H9 (cell line): ENCODE data around the gene URB1. TPM values are rescaled to one million over a fixed set of nuclear protein-coding genes. Genes with fewer than 3 reads are reported as not detected.
A peak's percentile ranks its signal among the peaks of the same experiment; 100 is the strongest.

Source experiments
- DNase-seq: peaks from one replicate; pipeline ENCODE4 v3.0.0-alpha.2; 2017
- H2AFZ ChIP-seq: one replicate; pipeline ENCODE4 v1.6.1; 2013; ENCODE audit warnings: mild to moderate bottlenecking, low read length, control low read depth, moderate library complexity
- H2AK5ac ChIP-seq: 2 replicates; pipeline ENCODE4 v1.6.1; 2013; ENCODE audit warnings: low read length, control low read depth, mixed read lengths; ENCODE audit not compliant: insufficient read length
- H2BK120ac ChIP-seq: one replicate; pipeline ENCODE4 v1.6.1; 2013; ENCODE audit warnings: low read depth, mild to moderate bottlenecking, low read length, control low read depth, inconsistent platforms; ENCODE audit not compliant: poor library complexity, severe bottlenecking
- H2BK12ac ChIP-seq: 2 replicates; pipeline ENCODE4 v1.6.1; 2013; ENCODE audit warnings: low read length, control low read depth, mixed read lengths, low read depth; ENCODE audit not compliant: insufficient read length
- H2BK15ac ChIP-seq: 2 replicates; pipeline ENCODE4 v1.6.1; 2013; ENCODE audit warnings: low read depth, low read length, control low read depth
- H2BK20ac ChIP-seq: one replicate; pipeline ENCODE4 v1.6.1; 2013; ENCODE audit warnings: low read depth, mild to moderate bottlenecking, low read length, control low read depth, inconsistent platforms; ENCODE audit not compliant: poor library complexity, severe bottlenecking
- H2BK5ac ChIP-seq: 2 replicates; pipeline ENCODE4 v1.6.1; 2013; ENCODE audit warnings: low read length, control low read depth, mixed read lengths; ENCODE audit not compliant: insufficient read length
- H3K14ac ChIP-seq: 2 replicates; pipeline ENCODE4 v1.6.1; 2013; ENCODE audit warnings: low read length, control low read depth; ENCODE audit not compliant: insufficient read depth
- H3K18ac ChIP-seq: 2 replicates; pipeline ENCODE4 v1.6.1; 2013; ENCODE audit warnings: low read depth, mild to moderate bottlenecking, mixed read lengths, low read length, control low read depth; ENCODE audit not compliant: insufficient read length
- H3K23ac ChIP-seq: 2 replicates; pipeline ENCODE4 v1.6.1; 2013; ENCODE audit warnings: low read length, control low read depth, mixed read lengths, low read depth; ENCODE audit not compliant: insufficient read length
- H3K23me2 ChIP-seq: 2 replicates; pipeline ENCODE4 v1.6.1; 2013; ENCODE audit warnings: low read depth, mild to moderate bottlenecking, mixed read lengths, low read length, control low read depth; ENCODE audit not compliant: insufficient read length, poor library complexity, severe bottlenecking
- H3K27ac ChIP-seq: 2 replicates; pipeline ENCODE4 v1.5.1; 2013; ENCODE audit warnings: low read length, control low read depth, mixed read lengths, low read depth; ENCODE audit not compliant: insufficient read length
- H3K27me3 ChIP-seq: 2 replicates; pipeline ENCODE4 v1.6.1; 2013; ENCODE audit warnings: low read length, control low read depth, inconsistent platforms; ENCODE audit not compliant: insufficient read depth
- H3K4ac ChIP-seq: 2 replicates; pipeline ENCODE4 v1.6.1; 2013; ENCODE audit warnings: low read depth, mild to moderate bottlenecking, control low read depth, inconsistent platforms, low read length, moderate library complexity
- H3K4me1 ChIP-seq: 2 replicates; pipeline ENCODE4 v1.6.1; 2013; ENCODE audit warnings: low read length, control low read depth, inconsistent platforms; ENCODE audit not compliant: insufficient read depth
- H3K4me2 ChIP-seq: 2 replicates; pipeline ENCODE4 v1.6.1; 2013; ENCODE audit warnings: low read length, control low read depth, mixed read lengths; ENCODE audit not compliant: insufficient read length, insufficient read depth
- H3K56ac ChIP-seq: 2 replicates; pipeline ENCODE4 v1.6.1; 2013; ENCODE audit warnings: low read depth, mild to moderate bottlenecking, mixed read lengths, low read length, control low read depth; ENCODE audit not compliant: insufficient read length
- H3K79me1 ChIP-seq: 2 replicates; pipeline ENCODE4 v1.6.1; 2013; ENCODE audit warnings: low read depth, mild to moderate bottlenecking, moderate library complexity, low read length, control low read depth, inconsistent platforms; ENCODE audit not compliant: insufficient read depth, poor library complexity, severe bottlenecking
- H3K79me2 ChIP-seq: 2 replicates; pipeline ENCODE4 v1.6.1; 2013; ENCODE audit warnings: low read length, control low read depth, inconsistent platforms; ENCODE audit not compliant: insufficient read depth
- H3K9ac ChIP-seq: 2 replicates; pipeline ENCODE4 v1.6.1; 2013; ENCODE audit warnings: low read length, control low read depth, mixed read lengths; ENCODE audit not compliant: insufficient read length; ENCODE audit errors: extremely low read depth
- H3K9me3 ChIP-seq: one replicate; pipeline ENCODE4 v1.6.1; 2013; ENCODE audit warnings: low read depth, low read length, inconsistent platforms; ENCODE audit not compliant: control insufficient read depth
- H3T11ph ChIP-seq: one replicate; pipeline ENCODE4 v1.6.1; 2013; ENCODE audit warnings: mild to moderate bottlenecking, low read length, control low read depth, inconsistent platforms
- H4K20me1 ChIP-seq: one replicate; pipeline ENCODE4 v1.6.1; 2013; ENCODE audit not compliant: control insufficient read depth, insufficient read length, insufficient read depth
- H4K5ac ChIP-seq: 2 replicates; pipeline ENCODE4 v1.6.1; 2013; ENCODE audit warnings: low read depth, mild to moderate bottlenecking, mixed read lengths, low read length, control low read depth; ENCODE audit not compliant: insufficient read length
- H4K8ac ChIP-seq: replicated peaks from 2 replicates; pipeline ENCODE4 v1.6.1; 2013; ENCODE audit warnings: low read length, control low read depth, mixed read lengths, low read depth; ENCODE audit not compliant: insufficient read length
- H4K91ac ChIP-seq: 2 replicates; pipeline ENCODE4 v1.6.1; 2013; ENCODE audit warnings: low read depth, mild to moderate bottlenecking, moderate library complexity, mixed read lengths, low read length, control low read depth; ENCODE audit not compliant: insufficient read length
- H3K27ac Mint-ChIP-seq, 3 experiments: 2 replicates in 2 of 3; 3 replicates in 1 of 3; pipeline ENCODE4 v1.8.0; 2020 to 2021; ENCODE audit warnings: mixed read lengths in 3 of 3, mild to moderate bottlenecking in 1 of 3, moderate library complexity in 1 of 3
- H3K27me3 Mint-ChIP-seq: 2 replicates; pipeline ENCODE4 v1.8.0; 2021; ENCODE audit warnings: low read depth, mild to moderate bottlenecking, moderate library complexity, mixed read lengths
- H3K36me3 Mint-ChIP-seq, 3 experiments: 2 replicates in 2 of 3; 3 replicates in 1 of 3; pipeline ENCODE4 v1.8.0; 2020 to 2021; ENCODE audit warnings: low read depth in 3 of 3, mixed read lengths in 3 of 3; ENCODE audit not compliant: insufficient read depth in 1 of 3
- H3K4me1 Mint-ChIP-seq, 2 experiments: 2 replicates each; pipeline ENCODE4 v1.8.0; 2020; ENCODE audit warnings: mixed read lengths in 2 of 2
- H3K4me3 Mint-ChIP-seq, 2 experiments: 2 replicates in 1 of 2; 3 replicates in 1 of 2; pipeline ENCODE4 v1.8.0; 2020 to 2021; ENCODE audit warnings: mild to moderate bottlenecking in 2 of 2, mixed read lengths in 2 of 2, moderate library complexity in 1 of 2
- H3K9me3 Mint-ChIP-seq, 2 experiments: 2 replicates in 1 of 2; 3 replicates in 1 of 2; pipeline ENCODE4 v1.8.0; 2020; ENCODE audit warnings: mild to moderate bottlenecking in 2 of 2, mixed read lengths in 2 of 2, moderate library complexity in 1 of 2
- CTCF ChIP-seq: fragments of 200-600 bp; sonication (generic); conservative IDR thresholded peaks from 3 replicates; pipeline ENCODE4 v1.8.0; 2021; ENCODE audit warnings: antibody characterized with exemption, mild to moderate bottlenecking
- WGBS: extraction: QIAGEN DNeasy Blood & Tissue Kit; methylation state at CpG from one replicate; pipeline ENCODE4 v1.1.7; 2013; ENCODE audit warnings: missing lambda C conversion rate, low lambda C conversion rate, mixed read lengths; ENCODE audit not compliant: insufficient read length; ENCODE audit errors: extremely low coverage; 5-methylcytosine and 5-hydroxymethylcytosine counted together
- total RNA-seq: library from RNA; stranded (reverse); gene quantifications from 2 replicates; pipeline ENCODE4 v1.2.1, GENCODE V29; 2021

Gene URB1
- total RNA-seq, 1 experiment from 2014 or later: 23.5 TPM

DNA sequence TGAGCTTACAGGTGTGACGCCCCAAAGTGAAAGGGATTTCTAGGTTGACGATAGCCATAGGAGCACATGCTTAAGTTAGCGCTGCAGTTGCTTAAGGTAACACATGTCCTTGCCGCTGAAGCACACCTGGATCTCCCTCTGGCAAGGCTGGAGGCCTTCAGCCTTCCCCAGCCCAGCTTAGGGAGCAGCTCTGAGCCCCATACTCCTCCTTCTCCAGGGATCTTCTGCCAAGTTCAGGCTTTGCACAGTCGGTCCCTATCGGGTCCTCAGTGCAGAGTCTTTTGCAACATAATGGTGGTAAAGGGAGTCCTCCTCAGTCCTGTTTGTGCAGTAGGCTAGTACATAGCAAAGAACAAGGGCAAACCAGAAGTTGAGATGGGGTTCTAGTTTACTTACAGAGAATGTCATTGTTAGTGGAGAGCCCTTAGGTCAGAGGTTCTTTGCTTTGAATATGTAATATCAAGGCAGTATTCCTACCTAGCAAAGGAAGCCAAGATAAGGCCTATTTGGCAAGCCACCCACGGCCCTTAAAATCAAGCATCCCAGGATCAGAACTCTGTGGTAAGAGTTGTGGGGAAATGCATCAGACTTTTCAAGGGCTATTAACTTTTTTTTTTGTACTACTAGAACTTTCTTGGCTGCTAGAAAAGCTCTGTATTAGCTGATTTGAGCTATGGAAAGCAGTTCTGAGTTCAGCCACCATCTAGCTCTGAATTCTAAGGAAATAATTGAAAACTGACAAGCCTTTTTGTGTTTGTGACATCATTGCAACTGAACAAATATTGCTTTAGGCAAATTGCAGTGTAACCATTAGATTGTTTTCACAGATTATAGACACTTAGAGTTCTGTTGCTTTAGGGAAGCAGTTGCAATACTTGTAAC lies 21.1 kb upstream of the URB1 start:
- Mint-ChIP-seq H3K9me3 (no peaks in the 10 kb centered on the region), H3K36me3 (no peaks in the 10 kb centered on the region; a peak in 1 of 7 replicates), H3K4me1 (peaks cover 29 to 38% of the 10 kb centered on the region in 2 experiments), H3K4me3 (peak overlapping the region; percentile 59 to 80), H3K27ac (no peak overlapping the region), H3K27me3 (peaks cover 70% of the 10 kb centered on the region)
- no peaks in the 10 kb centered on the region for H3K79me2 ChIP-seq
- H3K9ac ChIP-seq: no peak overlapping the region
- H3K56ac ChIP-seq: no peak overlapping the region
- DNase-seq: no peak
- H3K27me3 ChIP-seq: peaks cover 39% of the 10 kb centered on the region
- no peak overlapping the region for H3K23ac ChIP-seq
- H3K9me3 ChIP-seq: no peaks in the 10 kb centered on the region
- H2BK15ac ChIP-seq: no peak overlapping the region
- peaks cover 10% of the 10 kb centered on the region for H3K23me2 ChIP-seq
- H2AFZ ChIP-seq: no peak overlapping the region
- no peak overlapping the region for H3K14ac ChIP-seq
- H2BK120ac ChIP-seq: no peak overlapping the region
- no peaks in the 10 kb centered on the region for H3K4me1 ChIP-seq
- no peaks in the 10 kb centered on the region for H4K20me1 ChIP-seq
- no peak overlapping the region for H2BK5ac ChIP-seq
- no peak overlapping the region for H4K91ac ChIP-seq
- H3K4ac ChIP-seq: no peak overlapping the region
- no CpG with 5 or more reads among the region's 7 CpGs for WGBS
- H3K18ac ChIP-seq: no peak overlapping the region
- no peaks in the 10 kb centered on the region for H3K79me1 ChIP-seq
- peak overlapping the region; percentile 37 for H3K4me2 ChIP-seq
- H4K5ac ChIP-seq: no peak overlapping the region
- H3K27ac ChIP-seq: no peak overlapping the region
- H3T11ph ChIP-seq: no peak overlapping the region
- no peak for TF ChIP-seq CTCF
- H4K8ac ChIP-seq: no peak overlapping the region
- H2AK5ac ChIP-seq: no peak overlapping the region
- no peak overlapping the region for H2BK12ac ChIP-seq
- H2BK20ac ChIP-seq: no peak overlapping the region
